GM12875 (cell line): ENCODE results near the gene PTPRM.

Source experiments
- H3K4me3 ChIP-seq: one replicate; pipeline ENCODE4 v1.5.1; 2011; ENCODE audit warnings: low read depth, low read length, control low read depth
- TF ChIP-seq, protein P1 (sequence below): IDR thresholded peaks from 2 replicates; pipeline ENCODE4 v1.5.1; 2011; ENCODE audit warnings: low read depth, mild to moderate bottlenecking, control low read depth, inconsistent platforms, low read length, moderate library complexity, borderline replicate concordance; ENCODE audit not compliant: insufficient read depth

The PTPRM gene

GRCh38 chr18:7817575-7818230, 250.6 kb downstream of the PTPRM start:
- H3K4me3 ChIP-seq, result no peak overlapping the region
- TF ChIP-seq, protein P1, sequence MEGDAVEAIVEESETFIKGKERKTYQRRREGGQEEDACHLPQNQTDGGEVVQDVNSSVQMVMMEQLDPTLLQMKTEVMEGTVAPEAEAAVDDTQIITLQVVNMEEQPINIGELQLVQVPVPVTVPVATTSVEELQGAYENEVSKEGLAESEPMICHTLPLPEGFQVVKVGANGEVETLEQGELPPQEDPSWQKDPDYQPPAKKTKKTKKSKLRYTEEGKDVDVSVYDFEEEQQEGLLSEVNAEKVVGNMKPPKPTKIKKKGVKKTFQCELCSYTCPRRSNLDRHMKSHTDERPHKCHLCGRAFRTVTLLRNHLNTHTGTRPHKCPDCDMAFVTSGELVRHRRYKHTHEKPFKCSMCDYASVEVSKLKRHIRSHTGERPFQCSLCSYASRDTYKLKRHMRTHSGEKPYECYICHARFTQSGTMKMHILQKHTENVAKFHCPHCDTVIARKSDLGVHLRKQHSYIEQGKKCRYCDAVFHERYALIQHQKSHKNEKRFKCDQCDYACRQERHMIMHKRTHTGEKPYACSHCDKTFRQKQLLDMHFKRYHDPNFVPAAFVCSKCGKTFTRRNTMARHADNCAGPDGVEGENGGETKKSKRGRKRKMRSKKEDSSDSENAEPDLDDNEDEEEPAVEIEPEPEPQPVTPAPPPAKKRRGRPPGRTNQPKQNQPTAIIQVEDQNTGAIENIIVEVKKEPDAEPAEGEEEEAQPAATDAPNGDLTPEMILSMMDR, result no peak

DNA sequence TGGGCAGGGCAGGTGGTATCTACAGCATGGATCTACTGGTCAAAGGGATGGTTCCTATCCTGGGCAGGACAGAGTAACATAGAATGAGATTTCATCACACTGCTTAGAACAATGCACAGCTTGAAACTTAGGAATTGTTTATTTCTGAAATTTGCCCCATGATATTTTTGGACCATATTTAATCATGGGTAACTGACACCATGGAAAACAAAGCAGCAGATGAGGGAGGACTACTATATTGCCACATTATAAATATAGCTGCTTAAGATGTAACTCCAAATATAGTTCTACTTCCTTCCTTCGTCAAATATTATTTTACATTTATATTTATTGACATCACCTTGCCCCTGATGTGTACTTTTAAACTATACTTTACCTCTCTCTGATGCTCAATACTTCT, 254.7 kb downstream of the PTPRM start:
- no peak overlapping the region for H3K4me3 ChIP-seq
- TF ChIP-seq, protein P1, result no peak

DNA sequence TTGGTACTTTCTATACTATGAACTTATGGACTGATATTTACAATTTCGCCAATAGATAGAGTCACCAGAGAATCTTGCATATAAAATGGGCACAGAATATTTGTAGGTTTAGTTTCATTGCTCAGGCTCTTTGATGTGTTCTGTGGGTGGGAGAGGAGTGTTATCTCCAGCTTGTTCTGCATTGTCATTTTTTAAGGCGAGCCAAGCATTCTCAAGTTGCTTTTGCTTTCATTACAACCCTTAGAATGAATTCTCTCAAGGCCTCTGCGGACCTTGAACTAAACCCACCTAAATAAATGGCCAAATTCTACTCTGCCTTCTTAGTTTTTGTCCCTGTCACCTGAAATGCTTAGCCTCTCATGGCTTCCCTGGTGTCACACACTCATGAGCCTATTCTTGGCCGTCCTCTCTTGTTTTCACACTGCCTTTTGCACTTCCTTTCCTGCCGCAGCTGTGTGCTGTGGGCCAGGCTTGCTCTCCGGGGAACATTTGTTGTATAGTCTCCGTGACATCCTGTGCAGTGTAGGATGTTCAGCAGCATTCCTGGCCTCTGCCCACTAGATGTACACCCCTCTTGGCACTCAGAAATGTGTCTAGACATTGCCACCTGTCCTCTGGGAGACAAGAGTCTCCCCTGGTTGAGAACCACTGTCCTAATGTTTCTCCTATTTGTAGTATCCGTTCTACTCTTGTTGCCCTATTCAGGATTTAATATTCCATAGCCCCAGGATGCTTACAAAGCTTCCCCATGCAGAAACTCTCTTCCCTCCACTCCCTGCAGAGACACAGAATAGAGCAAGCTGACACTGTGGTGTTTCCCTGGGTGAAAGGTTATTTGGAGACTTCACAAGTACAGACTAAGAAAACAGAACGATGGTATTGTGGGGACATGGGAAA, 255.6 kb downstream of the PTPRM start:
- H3K4me3 ChIP-seq, result no peak overlapping the region

GRCh38 chr18:7824970-7825369, 257.9 kb downstream of the PTPRM start:
- no peak overlapping the region for H3K4me3 ChIP-seq
- TF ChIP-seq, protein P1, result no peak

More for the DNA sequence above, 255.6 kb downstream of the PTPRM start:
- TF ChIP-seq, protein P1, result no peak

DNA sequence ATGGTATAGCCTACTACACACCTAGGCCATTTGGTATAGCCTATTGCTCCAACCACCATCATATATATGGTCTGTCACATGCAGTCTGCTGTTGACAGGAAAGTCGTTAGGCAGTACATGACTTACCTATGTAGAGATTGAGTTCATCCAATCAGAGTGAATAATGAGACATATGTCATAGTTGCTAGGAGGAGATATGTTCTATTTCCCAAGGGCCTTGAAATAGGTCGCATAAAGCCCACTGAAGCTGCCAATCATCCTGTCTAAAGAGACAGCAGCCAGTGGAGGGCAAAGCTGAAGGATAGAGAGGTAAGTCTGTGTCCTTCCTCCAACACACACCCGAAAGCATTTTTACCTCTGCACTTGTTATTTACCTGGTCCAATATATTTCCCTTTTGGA, 263.4 kb downstream of the PTPRM start:
- H3K4me3 ChIP-seq, result no peak overlapping the region
- TF ChIP-seq, protein P1, result no peak

- no peak overlapping the region for H3K4me3 ChIP-seq
- TF ChIP-seq, protein P1, result no peak
These were observed 272.4 kb downstream of the PTPRM start for GRCh38 chr18:7839548-7839947.
